Measurements from ENCODE around the gene PROP1. TPM values are rescaled to one million over a fixed set of nuclear protein-coding genes. Genes with fewer than 3 reads are reported as not detected.
"Not testable (repeated sequence)": the region's sequence is repeated elsewhere in the genome, so short reads cannot be mapped to it uniquely, and the experiment has no call there.

PROP1 gene
- total RNA-seq, 1 donor from 2014 or later = not detected

GRCh38 chr5:177959315-177959714 is 36.7 kb downstream of the PROP1 start:
- Histone ChIP-seq H3K4me2 (ENCODE audit: low read length) (no peak overlapping the region), H3K27me3 (ENCODE audit: insufficient read depth, low read length) (no peaks in the 10 kb centered on the region), H3K9me3 (ENCODE audit: insufficient read depth, low read depth, low read length) (no peaks in the 10 kb centered on the region), H3K4me3 (ENCODE audit: insufficient read depth, low read depth, low read length) (no peak overlapping the region), H2AFZ (ENCODE audit: low read depth, low read length) (no peak overlapping the region), H3K27ac (ENCODE audit: low read depth, low read length) (no peak overlapping the region), H3K9ac (ENCODE audit: low read length) (no peak overlapping the region), H3K79me2 (ENCODE audit: insufficient read depth, low read length) (no peaks in the 10 kb centered on the region), H4K20me1 (ENCODE audit: insufficient read depth, low read length) (no peaks in the 10 kb centered on the region), H3K36me3 (ENCODE audit: insufficient read depth, low read length) (no peaks in the 10 kb centered on the region), H3K4me1 (ENCODE audit: insufficient read depth, low read length) (no peaks in the 10 kb centered on the region)
- no peaks in the 10 kb centered on the region for H3K27me3 Mint-ChIP-seq (ENCODE audit: low read depth, unreplicated experiment)
- no peaks in the 10 kb centered on the region for H3K4me1 Mint-ChIP-seq (ENCODE audit: low read depth, unreplicated experiment)
- peaks cover 4% of the 10 kb centered on the region for H3K9me3 Mint-ChIP-seq (ENCODE audit: unreplicated experiment)
- no peak for DNase-seq (ENCODE audit: low read depth)
- TF ChIP-seq EZH2 (IDR thresholded peaks at IDR 0.05; ENCODE audit: insufficient read depth, low read length) (no peak), CTCF (IDR thresholded peaks at IDR 0.05; ENCODE audit: insufficient read depth, low read depth, low read length) (no peak)
- FAIRE-seq = no peak
- no peak overlapping the region for H3K27ac Mint-ChIP-seq (ENCODE audit: unreplicated experiment)
- H3K36me3 Mint-ChIP-seq (ENCODE audit: low read depth, unreplicated experiment) = peaks cover 16% of the 10 kb centered on the region
- no peak overlapping the region for H3K4me3 Mint-ChIP-seq (ENCODE audit: unreplicated experiment)

DNA sequence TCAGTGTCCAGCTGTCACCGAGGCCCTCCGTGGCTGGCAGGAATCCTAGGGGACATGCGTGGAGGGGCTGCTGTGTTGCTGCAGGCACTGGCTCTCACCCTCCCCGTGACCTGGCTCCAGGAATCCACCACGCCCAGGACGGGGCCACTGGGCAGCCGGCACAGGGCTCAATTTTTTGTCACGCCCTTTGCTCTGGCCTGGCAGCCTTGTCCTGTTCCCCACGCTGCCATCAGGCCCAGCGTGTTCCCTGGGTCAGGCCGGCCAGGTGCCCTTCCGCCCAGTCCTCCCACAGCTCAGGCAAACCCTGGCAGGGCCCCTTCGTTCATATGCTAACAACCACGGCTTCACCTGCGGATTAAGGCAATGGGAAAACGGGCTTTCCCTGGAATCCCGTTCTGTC is 37.3 kb downstream of the PROP1 start:
- no peak overlapping the region for H3K27ac ChIP-seq (ENCODE audit: low read depth, low read length)
- H3K4me1 Mint-ChIP-seq (ENCODE audit: low read depth, unreplicated experiment) = no peaks in the 10 kb centered on the region
- no peak overlapping the region for H2AFZ ChIP-seq (ENCODE audit: low read depth, low read length)
- no peaks in the 10 kb centered on the region for H3K27me3 ChIP-seq (ENCODE audit: insufficient read depth, low read length)
- H3K4me3 Mint-ChIP-seq (ENCODE audit: unreplicated experiment) = no peak overlapping the region
- DNase-seq (ENCODE audit: low read depth) = no peak
- TF ChIP-seq EZH2 (IDR thresholded peaks at IDR 0.05; ENCODE audit: insufficient read depth, low read length) = no peak
- no peak for TF ChIP-seq CTCF (IDR thresholded peaks at IDR 0.05; ENCODE audit: insufficient read depth, low read depth, low read length)
- H3K9ac ChIP-seq (ENCODE audit: low read length) = no peak overlapping the region
- H3K36me3 ChIP-seq (ENCODE audit: insufficient read depth, low read length) = no peaks in the 10 kb centered on the region
- no peak overlapping the region for H3K4me2 ChIP-seq (ENCODE audit: low read length)
- H3K36me3 Mint-ChIP-seq (ENCODE audit: low read depth, unreplicated experiment) = peaks cover 16% of the 10 kb centered on the region
- H3K4me3 ChIP-seq (ENCODE audit: insufficient read depth, low read depth, low read length) = no peak overlapping the region
- H3K27me3 Mint-ChIP-seq (ENCODE audit: low read depth, unreplicated experiment) = no peaks in the 10 kb centered on the region
- no peaks in the 10 kb centered on the region for H4K20me1 ChIP-seq (ENCODE audit: insufficient read depth, low read length)
- H3K79me2 ChIP-seq (ENCODE audit: insufficient read depth, low read length) = no peaks in the 10 kb centered on the region
- no peaks in the 10 kb centered on the region for H3K9me3 ChIP-seq (ENCODE audit: insufficient read depth, low read depth, low read length)
- no peaks in the 10 kb centered on the region for H3K4me1 ChIP-seq (ENCODE audit: insufficient read depth, low read length)
- H3K27ac Mint-ChIP-seq (ENCODE audit: unreplicated experiment) = no peak overlapping the region
- FAIRE-seq = no peak
- H3K9me3 Mint-ChIP-seq (ENCODE audit: unreplicated experiment) = peaks cover 4% of the 10 kb centered on the region

DNA sequence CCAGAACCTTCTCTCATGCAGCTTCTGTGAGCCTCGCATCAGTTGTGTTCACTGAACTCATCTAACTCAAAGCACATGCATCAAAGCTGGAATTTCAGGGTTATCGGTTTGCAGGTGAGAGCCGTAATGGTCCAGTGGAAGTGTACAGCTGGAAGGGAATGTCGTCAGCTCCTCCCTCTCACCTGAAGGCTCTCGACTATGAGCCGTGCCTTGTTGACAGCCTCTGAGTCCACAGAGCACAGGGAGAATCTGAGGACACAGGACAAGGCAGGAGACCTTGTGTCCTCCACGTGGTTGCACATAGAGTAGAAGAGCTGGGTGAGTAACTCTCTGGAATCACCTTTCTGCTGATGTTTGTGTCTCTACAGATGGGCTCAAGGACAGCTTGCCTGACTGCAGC is 38.8 kb downstream of the PROP1 start:
- DNase-seq (ENCODE audit: low read depth) = no peak
- H3K36me3 Mint-ChIP-seq (ENCODE audit: low read depth, unreplicated experiment) = peaks cover 16% of the 10 kb centered on the region
- Histone ChIP-seq H3K4me1 (ENCODE audit: insufficient read depth, low read length) (no peaks in the 10 kb centered on the region), H2AFZ (ENCODE audit: low read depth, low read length) (no peak overlapping the region), H3K27ac (ENCODE audit: low read depth, low read length) (no peak overlapping the region), H3K9ac (ENCODE audit: low read length) (no peak overlapping the region), H3K36me3 (ENCODE audit: insufficient read depth, low read length) (no peaks in the 10 kb centered on the region), H3K9me3 (ENCODE audit: insufficient read depth, low read depth, low read length) (no peaks in the 10 kb centered on the region), H3K4me3 (ENCODE audit: insufficient read depth, low read depth, low read length) (no peak overlapping the region), H3K79me2 (ENCODE audit: insufficient read depth, low read length) (no peaks in the 10 kb centered on the region), H4K20me1 (ENCODE audit: insufficient read depth, low read length) (no peaks in the 10 kb centered on the region), H3K4me2 (ENCODE audit: low read length) (no peak overlapping the region), H3K27me3 (ENCODE audit: insufficient read depth, low read length) (no peaks in the 10 kb centered on the region)
- H3K27ac Mint-ChIP-seq (ENCODE audit: unreplicated experiment) = no peak overlapping the region
- FAIRE-seq = no peak
- no peaks in the 10 kb centered on the region for H3K4me1 Mint-ChIP-seq (ENCODE audit: low read depth, unreplicated experiment)
- no peak for TF ChIP-seq EZH2 (IDR thresholded peaks at IDR 0.05; ENCODE audit: insufficient read depth, low read length)
- no peak for TF ChIP-seq CTCF (IDR thresholded peaks at IDR 0.05; ENCODE audit: insufficient read depth, low read depth, low read length)
- H3K27me3 Mint-ChIP-seq (ENCODE audit: low read depth, unreplicated experiment) = no peaks in the 10 kb centered on the region
- H3K4me3 Mint-ChIP-seq (ENCODE audit: unreplicated experiment) = no peak overlapping the region
- H3K9me3 Mint-ChIP-seq (ENCODE audit: unreplicated experiment) = peaks cover 4% of the 10 kb centered on the region

DNA sequence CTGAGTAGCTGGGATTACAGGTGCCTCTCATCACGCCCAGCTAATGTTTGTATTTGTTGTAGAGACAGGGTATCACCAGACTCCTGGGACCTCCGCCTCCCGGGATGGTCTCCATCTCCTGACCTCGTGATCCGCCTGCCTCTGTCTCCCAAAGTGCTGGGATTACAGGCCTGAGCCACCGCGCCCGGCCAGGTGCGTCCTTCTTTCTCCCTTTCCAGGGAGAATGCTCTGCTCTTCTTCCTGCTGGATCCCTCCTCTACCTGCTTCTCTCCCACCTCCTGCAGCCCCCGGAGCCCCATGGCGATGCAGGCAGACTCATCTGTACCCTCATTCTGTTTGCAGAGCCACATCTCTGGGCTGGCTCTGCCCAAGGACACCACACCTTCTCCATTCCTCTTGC is 42.9 kb downstream of the PROP1 start:
- not testable (repeated sequence) for H3K27me3 Mint-ChIP-seq (ENCODE audit: low read depth, unreplicated experiment); H3K36me3 Mint-ChIP-seq (ENCODE audit: low read depth, unreplicated experiment); H3K27ac Mint-ChIP-seq (ENCODE audit: unreplicated experiment)

More for the DNA sequence above, 42.9 kb downstream of the PROP1 start:
- H3K4me2 ChIP-seq (ENCODE audit: low read length); H3K4me3 ChIP-seq (ENCODE audit: insufficient read depth, low read depth, low read length); DNase-seq (ENCODE audit: low read depth); H3K9ac ChIP-seq (ENCODE audit: low read length); H3K27me3 ChIP-seq (ENCODE audit: insufficient read depth, low read length); H3K4me1 Mint-ChIP-seq (ENCODE audit: low read depth, unreplicated experiment); H2AFZ ChIP-seq (ENCODE audit: low read depth, low read length); H4K20me1 ChIP-seq (ENCODE audit: insufficient read depth, low read length); H3K4me3 Mint-ChIP-seq (ENCODE audit: unreplicated experiment); H3K9me3 Mint-ChIP-seq (ENCODE audit: unreplicated experiment); H3K4me1 ChIP-seq (ENCODE audit: insufficient read depth, low read length); H3K27ac ChIP-seq (ENCODE audit: low read depth, low read length); H3K79me2 ChIP-seq (ENCODE audit: insufficient read depth, low read length); H3K36me3 ChIP-seq (ENCODE audit: insufficient read depth, low read length); H3K9me3 ChIP-seq (ENCODE audit: insufficient read depth, low read depth, low read length); FAIRE-seq: not testable (repeated sequence)
